Sigmoid colon (tissue), 3 donors: ENCODE results near the gene DSCAM.

Source experiments
- CTCF ChIP-seq, 4 experiments: fragments of 450-650 bp in 3 of 4; fragments of 200-600 bp in 1 of 4; IDR thresholded peaks; one replicate each; pipeline ENCODE4 v1.5.1; 2016 to 2019; ENCODE audit warnings: antibody characterized with exemption in 4 of 4, mild to moderate bottlenecking in 3 of 4, moderate library complexity in 2 of 4
- POLR2A ChIP-seq, 2 donors: fragments of 450-650 bp; IDR thresholded peaks; one replicate each; pipeline ENCODE4 v1.6.1; 2016; ENCODE audit warnings: antibody characterized with exemption in 2 of 2, mild to moderate bottlenecking in 2 of 2, moderate library complexity in 2 of 2

DNA sequence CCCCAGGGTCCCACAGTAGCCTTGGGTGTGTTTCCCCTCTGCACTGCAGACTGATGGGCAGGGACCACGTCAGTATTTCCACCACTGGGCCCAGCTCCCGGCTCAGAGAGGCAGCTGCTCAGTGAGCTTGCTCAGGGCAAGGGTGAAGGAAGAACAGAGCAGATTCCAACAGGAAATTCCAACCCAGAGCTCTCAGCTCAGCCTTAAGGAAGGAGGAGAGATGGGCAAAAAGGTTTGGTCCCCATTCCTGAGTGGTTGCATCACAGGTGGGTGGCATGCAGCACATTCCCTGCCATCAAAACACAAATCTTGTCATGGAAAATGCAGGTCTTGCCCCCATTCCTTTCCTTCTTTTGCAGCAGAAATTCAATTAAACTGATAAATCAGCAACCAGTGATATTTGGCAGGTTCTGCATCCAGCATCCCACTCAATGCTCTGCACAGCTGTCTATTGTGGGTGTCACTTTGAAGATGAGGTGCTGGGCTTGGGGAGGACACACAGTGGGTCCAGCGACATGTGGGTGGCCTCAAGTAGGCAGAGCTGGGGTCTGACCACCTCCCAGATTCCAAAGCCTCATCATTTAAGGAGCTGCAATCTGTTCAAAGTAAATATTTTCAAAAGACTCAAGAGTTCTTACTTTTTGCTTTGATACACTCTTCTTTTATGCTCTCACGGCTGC, 315.4 kb downstream of the DSCAM start:
- TF ChIP-seq CTCF (IDR thresholded peaks at IDR 0.05) (no peak), POLR2A (IDR thresholded peaks at IDR 0.05) (no peak)
